ENCODE measurements around the gene ACBD6. TPM values are rescaled to one million over a fixed set of nuclear protein-coding genes. Genes with fewer than 3 reads are reported as not detected.
"Not testable (repeated sequence)": the region's sequence is repeated elsewhere in the genome, so short reads cannot be mapped to it uniquely, and the experiment has no call there.

Gene ACBD6
- total RNA-seq (73.9 and 77.0 TPM in 2 replicates), polyA plus RNA-seq (63.9 and 72.2 TPM in 2 replicates)

GRCh38 chr1:180502361-180503279 lies at the start of gene ACBD6:
Gene ACBD6, minus strand, starts transcription at chr1:180502577. Its CDS starts 311 bp downstream, at chr1:180502266.
- Histone ChIP-seq H3K36me3 (no peaks in the 10 kb centered on the region), H3K4me3 (peak within 1 kb of the TSS; percentile 81), H3K27ac (peak within 1 kb of the TSS; percentile 93), H3K4me1 (ENCODE audit: low read depth) (peaks cover 11% of the 10 kb centered on the region), H3K9me3 (ENCODE audit: low read depth) (no peaks in the 10 kb centered on the region), H3K27me3 (no peaks in the 10 kb centered on the region)
- TF ChIP-seq CTCF (IDR thresholded peaks at IDR 0.05; ENCODE audit: low read depth, low read length) = peak; percentile 21
- DNase-seq (ENCODE audit: low read depth in 1 of 2, low spot score in 1 of 2) = peak; percentile 87 to 91

GRCh38 chr1:180551997-180552396 lies 49.6 kb upstream of the ACBD6 start:
- Histone ChIP-seq H3K27me3 (no peaks in the 10 kb centered on the region), H3K9me3 (ENCODE audit: low read depth) (no peaks in the 10 kb centered on the region), H3K4me1 (ENCODE audit: low read depth) (peaks cover 22% of the 10 kb centered on the region), H3K4me3 (no peak overlapping the region), H3K36me3 (no peaks in the 10 kb centered on the region), H3K27ac (no peak overlapping the region)
- no peak for DNase-seq (ENCODE audit: low read depth in 1 of 2, low spot score in 1 of 2)
- TF ChIP-seq CTCF (IDR thresholded peaks at IDR 0.05; ENCODE audit: low read depth, low read length) = no peak

- Histone ChIP-seq H3K27ac (no peak overlapping the region), H3K9me3 (ENCODE audit: low read depth) (no peaks in the 10 kb centered on the region), H3K27me3 (no peaks in the 10 kb centered on the region), H3K4me1 (ENCODE audit: low read depth) (peaks cover 30% of the 10 kb centered on the region), H3K4me3 (no peak overlapping the region), H3K36me3 (no peaks in the 10 kb centered on the region)
- DNase-seq (ENCODE audit: low read depth in 1 of 2, low spot score in 1 of 2) = no peak
- TF ChIP-seq CTCF (IDR thresholded peaks at IDR 0.05; ENCODE audit: low read depth, low read length) = no peak
Measured at GRCh38 chr1:180550241-180550640, 47.9 kb upstream of the ACBD6 start.

- DNase-seq (ENCODE audit: low read depth in 1 of 2, low spot score in 1 of 2); H3K27me3 ChIP-seq; H3K4me3 ChIP-seq; H3K36me3 ChIP-seq; H3K9me3 ChIP-seq (ENCODE audit: low read depth); H3K27ac ChIP-seq: not testable (repeated sequence)
- H3K4me1 ChIP-seq (ENCODE audit: low read depth) = peaks cover 30% of the 10 kb centered on the region
Measured at GRCh38 chr1:180549770-180550169, 47.4 kb upstream of the ACBD6 start.

GRCh38 chr1:180548686-180549317 lies 46.4 kb upstream of the ACBD6 start:
- no peaks in the 10 kb centered on the region for H3K27me3 ChIP-seq
- no peak overlapping the region for H3K4me3 ChIP-seq
- H3K36me3 ChIP-seq = no peaks in the 10 kb centered on the region
- peaks cover 30% of the 10 kb centered on the region for H3K4me1 ChIP-seq (ENCODE audit: low read depth)
- TF ChIP-seq CTCF (IDR thresholded peaks at IDR 0.05; ENCODE audit: low read depth, low read length) = no peak
- no peaks in the 10 kb centered on the region for H3K9me3 ChIP-seq (ENCODE audit: low read depth)
- H3K27ac ChIP-seq = peak overlapping the region; percentile 76
- no peak for DNase-seq (ENCODE audit: low read depth in 1 of 2, low spot score in 1 of 2)

GRCh38 chr1:180545991-180546390 lies 43.6 kb upstream of the ACBD6 start:
- no peak overlapping the region for H3K27ac ChIP-seq
- DNase-seq (ENCODE audit: low read depth in 1 of 2, low spot score in 1 of 2) = no peak
- no peaks in the 10 kb centered on the region for H3K27me3 ChIP-seq
- H3K4me1 ChIP-seq (ENCODE audit: low read depth) = peaks cover 39% of the 10 kb centered on the region
- TF ChIP-seq CTCF (IDR thresholded peaks at IDR 0.05; ENCODE audit: low read depth, low read length) = no peak
- H3K9me3 ChIP-seq (ENCODE audit: low read depth) = no peaks in the 10 kb centered on the region
- H3K36me3 ChIP-seq = no peaks in the 10 kb centered on the region
- H3K4me3 ChIP-seq = no peak overlapping the region

All from cardiac muscle cell (in vitro differentiated cells and primary cell).